GM13977 (cell line): ENCODE measurements around the gene ENPP5.

Source experiments
- DNase-seq: peaks from one replicate; pipeline ENCODE4 v3.0.0; 2012; ENCODE audit warnings: low spot score
- CTCF ChIP-seq: IDR thresholded peaks from 2 replicates; pipeline ENCODE4 v1.5.1; 2012; ENCODE audit warnings: mild to moderate bottlenecking, control low read depth; ENCODE audit not compliant: insufficient read depth; ENCODE audit errors: extremely low read depth, missing control alignments
- in situ Hi-C: fragments of 300-500 bp; cut with MboI; formaldehyde crosslinking; loops from one replicate; pipeline ENCODE4 v1.12.0; 2022; ENCODE audit warnings: low sequenced_read_pairs, low pct_unique_long_range_greater_than_20kb, mixed read lengths, inconsistent platforms; ENCODE audit not compliant: unreplicated experiment

ENPP5 gene

GRCh38 chr6:46215213-46215612, 44.4 kb upstream of the ENPP5 start:
- DNase-seq, result no peak
- no peak for TF ChIP-seq CTCF
- in situ Hi-C loops, result loop anchor here (10.0 kb wide), 1 partner anchor 190 kb away; no protein-coding TSS in a partner anchor

GRCh38 chr6:46211917-46212316, 41.1 kb upstream of the ENPP5 start:
- no peak for DNase-seq
- TF ChIP-seq CTCF, result no peak
- in situ Hi-C loops, result loop anchor here (10.0 kb wide), 1 partner anchor 193 kb away; no protein-coding TSS in a partner anchor

GRCh38 chr6:46210294-46210693, 39.5 kb upstream of the ENPP5 start:
- in situ Hi-C loops, result loop anchor here (10.0 kb wide), 1 partner anchor 195 kb away; no protein-coding TSS in a partner anchor
- TF ChIP-seq CTCF, result no peak
- no peak for DNase-seq

- in situ Hi-C loops, result no loop called here
- TF ChIP-seq CTCF, result no peak
- no peak for DNase-seq
Observed at GRCh38 chr6:46208303-46208702, 37.5 kb upstream of the ENPP5 start.

- DNase-seq, result no peak
- TF ChIP-seq CTCF, result no peak
- in situ Hi-C loops, result no loop called here
Observed at GRCh38 chr6:46207174-46207573, 36.4 kb upstream of the ENPP5 start.

- TF ChIP-seq CTCF, result no peak
- in situ Hi-C loops, result no loop called here
- DNase-seq, result no peak
Observed at GRCh38 chr6:46204880-46205650, 34.3 kb upstream of the ENPP5 start.
